ENCODE results near the gene CADM4.

GRCh38 chr19:43591904-43592772 is 47.5 kb downstream of the CADM4 start:
- TF ChIP-seq EP300 (IDR thresholded peaks at IDR 0.05) (no peak), POLR2A (IDR thresholded peaks at IDR 0.05) (no peak)
